VCaP (cell line): ENCODE data around the gene NFIA.

Source experiments
- H3K27ac ChIP-seq: fragments of 450-650 bp; 2 replicates; pipeline ENCODE4 v1.5.1; 2017
- CTCF ChIP-seq: fragments of 450-650 bp; conservative IDR thresholded peaks from 2 replicates; pipeline ENCODE4 v1.5.1; 2017; ENCODE audit warnings: mild to moderate bottlenecking, moderate library complexity

NFIA gene

GRCh38 chr1:61375082-61375880 lies 292.9 kb downstream of the NFIA start:
- H3K27ac ChIP-seq, result no peak overlapping the region
- no peak for TF ChIP-seq CTCF

- no peak for TF ChIP-seq CTCF
- H3K27ac ChIP-seq, result no peak overlapping the region
Measured at GRCh38 chr1:61376151-61376550, 293.8 kb downstream of the NFIA start.

DNA sequence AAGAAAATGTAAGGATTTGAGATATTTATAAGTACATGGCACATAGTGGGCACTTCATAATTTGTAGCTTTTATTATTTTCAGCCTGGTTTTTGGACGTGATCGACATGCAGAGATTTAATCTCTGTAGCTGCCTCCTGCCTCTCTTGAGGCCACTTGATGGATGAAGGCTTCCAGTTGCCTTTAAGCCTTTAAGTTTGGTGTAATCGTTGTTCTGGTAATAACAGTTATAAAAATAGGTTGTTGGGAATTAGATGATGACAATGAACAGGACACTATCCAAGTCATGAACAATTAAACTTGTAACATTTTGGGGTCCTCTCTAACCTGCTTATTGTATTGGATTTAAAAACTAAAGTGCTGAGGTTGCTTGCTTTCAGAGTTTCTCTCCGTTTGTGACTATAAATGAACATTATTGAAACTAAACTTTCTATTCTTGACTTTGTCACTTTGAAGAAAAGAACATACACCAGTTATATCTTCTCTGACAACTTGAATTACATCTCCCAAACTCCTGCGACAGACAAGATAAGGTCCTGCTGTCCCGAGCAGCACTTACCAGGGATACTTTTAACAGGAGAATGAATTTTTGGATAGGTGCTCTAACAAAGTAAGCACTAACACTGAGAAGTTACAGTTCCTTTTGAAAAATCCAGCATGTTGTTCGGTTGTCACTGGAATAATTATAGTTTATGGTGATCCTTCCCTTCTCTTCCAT lies 295.0 kb downstream of the NFIA start:
- H3K27ac ChIP-seq, result no peak overlapping the region

DNA sequence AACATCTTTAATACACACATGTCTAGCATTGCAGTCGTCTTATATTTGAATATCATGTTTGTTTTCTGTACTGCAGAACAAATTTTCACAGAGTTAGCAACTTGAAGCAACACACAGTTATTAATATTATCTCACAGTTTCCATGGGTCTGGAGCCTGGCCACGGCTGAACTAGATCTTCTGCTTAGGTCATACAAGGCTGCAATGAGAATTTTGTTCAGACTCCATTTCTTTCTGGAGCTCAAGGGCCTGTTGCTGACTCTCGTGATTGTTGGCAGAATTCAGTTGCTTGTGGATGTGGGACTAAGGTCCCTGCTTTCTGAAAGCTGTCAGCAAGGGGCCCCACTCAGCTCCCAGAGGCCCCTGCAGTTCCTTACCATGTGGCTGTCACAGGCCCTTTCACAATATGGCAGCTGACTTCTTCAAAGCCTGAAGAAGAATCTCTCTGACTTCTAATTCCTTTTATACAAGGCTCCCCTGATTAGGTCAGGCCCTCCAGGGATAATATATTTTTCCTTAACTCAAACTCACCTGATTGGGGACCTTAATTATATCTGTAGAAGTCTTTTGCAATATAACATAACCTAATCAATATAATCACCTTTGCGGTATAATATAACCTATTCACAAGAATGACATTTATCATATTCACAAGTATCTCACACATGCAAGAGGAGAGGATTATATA lies 296.3 kb downstream of the NFIA start:
- H3K27ac ChIP-seq, result no peak overlapping the region
- TF ChIP-seq CTCF, result no peak

More for the DNA sequence above, 295.0 kb downstream of the NFIA start:
- no peak for TF ChIP-seq CTCF

- no peak for TF ChIP-seq CTCF
Measured at GRCh38 chr1:61379693-61380092, 297.3 kb downstream of the NFIA start.

GRCh38 chr1:61380561-61380960 lies 298.2 kb downstream of the NFIA start:
- no peak for TF ChIP-seq CTCF
- H3K27ac ChIP-seq, result no peak overlapping the region

More at GRCh38 chr1:61379693-61380092, 297.3 kb downstream of the NFIA start:
- H3K27ac ChIP-seq, result no peak overlapping the region

GRCh38 chr1:61386323-61386722 lies 304.0 kb downstream of the NFIA start:
- H3K27ac ChIP-seq, result no peak overlapping the region
- no peak for TF ChIP-seq CTCF
